HCT116 (cell line): Measurements from ENCODE around the gene TGFBR3. TPM values are rescaled to one million over a fixed set of nuclear protein-coding genes. Genes with fewer than 3 reads are reported as not detected.

Experiments used
- ATAC-seq: fragments of 200-7000 bp; cut with Tn5 transposase; 2 replicates; pipeline ENCODE4 v1.9.1; 2020; ENCODE audit warnings: mild to moderate bottlenecking, moderate library complexity
- BruUV-seq: library from RNA; stranded (reverse); fragments of 400-500 nt; replicated peaks from 2 replicates; lab custom pipeline; 2021; lab: Mats Ljungman, UMichigan
- CTCF ChIA-PET: fragments of 300-600 bp; sonication (Branson Sonifier 250); formaldehyde crosslinking; loops from one replicate; lab custom pipeline; 2021; ENCODE audit warnings: antibody characterized with exemption; lab: Charles Lee
- POLR2A ChIA-PET: fragments of 300-600, 350-600 bp; sonication (Branson Sonifier 250); formaldehyde crosslinking; loops from one replicate; lab custom pipeline; 2021; ENCODE audit warnings: antibody characterized with exemption; lab: Charles Lee
- RAD21 ChIA-PET, 2 experiments: fragments of 300-600 bp; sonication (Branson Sonifier 250); formaldehyde crosslinking; loops; one replicate each; lab custom pipeline; 2023; ENCODE audit warnings: low total read pairs in 2 of 2; ENCODE audit not compliant: uncharacterized antibody in 2 of 2, unreplicated experiment in 2 of 2, low non-redundant PET in 1 of 2; lab: Charles Lee
- DNase-seq: peaks from one replicate; pipeline ENCODE4 v3.0.0-alpha.2; 2010; ENCODE audit warnings: low read depth, low spot score
- H2AFZ ChIP-seq: fragments of 200-600 bp; shearing (Covaris generic), sonication (generic); 2 replicates; pipeline ENCODE4 v1.6.1; 2017; ENCODE audit warnings: low read depth, mixed run types, mixed read lengths, antibody characterized with exemption, low read length; ENCODE audit not compliant: poor library complexity, severe bottlenecking
- H3K27ac ChIP-seq: 2 replicates; pipeline ENCODE4 v1.5.1; 2012; ENCODE audit warnings: low read depth, low read length
- H3K27me3 ChIP-seq: fragments of 200-600 bp; sonication (generic); 2 replicates; pipeline ENCODE4 v1.6.1; 2016; ENCODE audit warnings: mixed run types, low read length, mixed read lengths; ENCODE audit not compliant: insufficient read depth
- H3K36me3 ChIP-seq, 2 experiments: fragments of 200-500 bp in 1 of 2; fragments of 200-600 bp in 1 of 2; sonication (Bioruptor generic) in 1 of 2; sonication (generic) in 1 of 2; 2 replicates each; pipeline versions ENCODE4 v1.5.1 to v1.6.1; 2014 to 2016; ENCODE audit warnings: low read length in 2 of 2, inconsistent platforms in 1 of 2, mixed read lengths in 1 of 2, mixed run types in 1 of 2; ENCODE audit not compliant: insufficient read depth in 2 of 2, control insufficient read depth in 1 of 2
- H3K4me1 ChIP-seq, 2 experiments: fragments of 200-600 bp in 1 of 2; sonication (generic) in 1 of 2; 2 replicates each; pipeline versions ENCODE4 v1.5.1 to v1.6.1; 2012 to 2017; ENCODE audit warnings: low read length in 2 of 2, inconsistent platforms in 1 of 2, mild to moderate bottlenecking in 1 of 2, mixed read lengths in 1 of 2, mixed run types in 1 of 2, moderate library complexity in 1 of 2; ENCODE audit not compliant: insufficient read depth in 2 of 2, control insufficient read depth in 1 of 2
- H3K4me2 ChIP-seq: fragments of 200-600 bp; sonication (generic); 2 replicates; pipeline ENCODE4 v1.6.1; 2017; ENCODE audit warnings: mixed run types, low read length, mixed read lengths
- H3K4me3 ChIP-seq, 2 experiments: fragments of 200-600 bp in 1 of 2; sonication (generic) in 1 of 2; replicated peaks in 1 of 2; 2 replicates each; pipeline ENCODE4 v1.5.1; 2011 to 2016; ENCODE audit warnings: low read length in 2 of 2, control low read depth in 1 of 2, low read depth in 1 of 2, mild to moderate bottlenecking in 1 of 2, mixed read lengths in 1 of 2, mixed run types in 1 of 2
- H3K79me2 ChIP-seq: fragments of 200-600 bp; sonication (generic); 2 replicates; pipeline ENCODE4 v1.6.1; 2017; ENCODE audit warnings: mild to moderate bottlenecking, mixed run types, low read length, moderate library complexity, mixed read lengths; ENCODE audit not compliant: insufficient read depth
- H3K9ac ChIP-seq: fragments of 200-600 bp; sonication (generic); 2 replicates; pipeline ENCODE4 v1.6.1; 2016; ENCODE audit warnings: low read length, mixed read lengths
- H3K9me2 ChIP-seq: fragments of 200-600 bp; sonication (generic), shearing (Covaris generic); 2 replicates; pipeline ENCODE4 v1.6.1; 2017; ENCODE audit warnings: mixed run types, mild to moderate bottlenecking, moderate library complexity; ENCODE audit not compliant: insufficient read depth
- H3K9me3 ChIP-seq, 2 experiments: fragments of 200-500 bp in 1 of 2; fragments of 200-600 bp in 1 of 2; sonication (Bioruptor generic) in 1 of 2; sonication (generic) in 1 of 2; 2 replicates each; pipeline ENCODE4 v1.6.1; 2014 to 2017; ENCODE audit warnings: low read length in 2 of 2, mixed read lengths in 2 of 2, inconsistent platforms in 1 of 2, low read depth in 1 of 2, mild to moderate bottlenecking in 1 of 2, mixed run types in 1 of 2, moderate library complexity in 1 of 2; ENCODE audit not compliant: control insufficient read depth in 1 of 2, insufficient read depth in 1 of 2
- H4K20me1 ChIP-seq: fragments of 200-600 bp; sonication (generic), shearing (Covaris generic); 2 replicates; pipeline ENCODE4 v1.6.1; 2017; ENCODE audit warnings: mixed run types, mild to moderate bottlenecking, moderate library complexity; ENCODE audit not compliant: insufficient read depth
- CEBPB ChIP-seq: IDR thresholded peaks from 2 replicates; pipeline ENCODE4 v1.6.1; 2012; ENCODE audit warnings: low read depth
- ELF1 ChIP-seq: IDR thresholded peaks from 2 replicates; pipeline ENCODE4 v1.6.1; 2012; ENCODE audit warnings: low read depth, borderline replicate concordance
- JUND ChIP-seq: IDR thresholded peaks from 2 replicates; pipeline ENCODE4 v1.6.1; 2012
- POLR2A ChIP-seq: IDR thresholded peaks from 2 replicates; pipeline ENCODE4 v1.7.0; 2011; ENCODE audit warnings: borderline replicate concordance; ENCODE audit not compliant: insufficient read depth, insufficient read length; ENCODE audit errors: extremely low read depth
- POLR2AphosphoS5 ChIP-seq: IDR thresholded peaks from 2 replicates; pipeline ENCODE4 v1.6.1; 2011; ENCODE audit warnings: mild to moderate bottlenecking, low read depth, low read length, moderate library complexity
- SIN3A ChIP-seq: IDR thresholded peaks from 2 replicates; pipeline ENCODE4 v1.6.1; 2012; ENCODE audit warnings: low read depth
- SRF ChIP-seq: IDR thresholded peaks from 2 replicates; pipeline ENCODE4 v1.6.1; 2012; ENCODE audit warnings: low read depth
- ZFX ChIP-seq: fragments of 450-650 bp; IDR thresholded peaks from 2 replicates; pipeline ENCODE4 v1.6.1; 2017
- intact Hi-C: fragments of 100-400 bp; cut with micrococcal nuclease; formaldehyde crosslinking; loops from 2 replicates; pipeline ENCODE4 v1.10.0; 2022
- total RNA-seq: library from RNA; stranded (reverse); gene quantifications from one replicate; pipeline ENCODE4 v1.2.1, GENCODE V29; 2021; ENCODE audit not compliant: unreplicated experiment
- TF ChIP-seq, protein P1 (sequence below): IDR thresholded peaks from 2 replicates; pipeline ENCODE4 v1.6.1; 2012
- TF ChIP-seq, protein P2 (sequence below): IDR thresholded peaks from 2 replicates; pipeline ENCODE4 v1.6.1; 2011; ENCODE audit warnings: mild to moderate bottlenecking, low read length, moderate library complexity; ENCODE audit not compliant: insufficient replicate concordance; ENCODE audit errors: extremely low read depth

TGFBR3 gene
- total RNA-seq, 1 experiment from 2014 or later: 7.1 TPM

DNA sequence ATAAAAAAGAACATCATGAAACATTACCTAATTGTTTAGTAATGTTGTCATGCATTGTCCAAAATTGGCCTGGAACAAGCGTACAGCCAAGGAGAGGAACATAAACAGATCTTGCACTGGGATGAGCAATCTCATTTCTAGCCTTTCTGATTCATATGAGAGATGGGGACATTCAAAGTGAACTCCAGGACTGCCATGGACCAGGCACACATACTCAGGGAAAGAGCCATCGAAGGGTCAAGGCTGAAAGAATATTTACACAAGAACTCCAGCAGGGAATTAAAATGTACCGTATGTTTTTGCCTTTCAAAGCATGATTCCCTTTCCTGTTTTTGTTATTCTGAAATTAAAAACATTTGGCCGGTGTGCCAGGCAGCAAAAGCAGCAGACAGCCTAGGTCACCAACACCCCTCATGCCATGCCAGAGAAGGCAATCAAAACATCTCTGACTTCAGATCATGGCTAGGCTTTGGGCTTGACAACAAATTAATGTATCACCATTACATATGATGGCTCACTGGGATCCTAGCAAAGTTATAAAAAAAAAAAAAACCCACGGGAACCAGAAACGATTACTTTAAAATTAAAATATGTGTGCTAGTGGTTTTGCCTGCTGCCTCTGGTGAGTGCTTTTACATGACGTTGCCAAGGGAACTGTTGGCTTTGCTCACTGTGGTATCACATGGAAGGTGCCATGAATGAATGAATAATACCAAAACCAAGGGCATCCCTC, 159.8 kb downstream of the TGFBR3 start:
- no TSS peak for BruUV-seq
- TF ChIP-seq, protein P1, sequence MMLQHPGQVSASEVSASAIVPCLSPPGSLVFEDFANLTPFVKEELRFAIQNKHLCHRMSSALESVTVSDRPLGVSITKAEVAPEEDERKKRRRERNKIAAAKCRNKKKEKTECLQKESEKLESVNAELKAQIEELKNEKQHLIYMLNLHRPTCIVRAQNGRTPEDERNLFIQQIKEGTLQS: no peak
- TF ChIP-seq, protein P2, sequence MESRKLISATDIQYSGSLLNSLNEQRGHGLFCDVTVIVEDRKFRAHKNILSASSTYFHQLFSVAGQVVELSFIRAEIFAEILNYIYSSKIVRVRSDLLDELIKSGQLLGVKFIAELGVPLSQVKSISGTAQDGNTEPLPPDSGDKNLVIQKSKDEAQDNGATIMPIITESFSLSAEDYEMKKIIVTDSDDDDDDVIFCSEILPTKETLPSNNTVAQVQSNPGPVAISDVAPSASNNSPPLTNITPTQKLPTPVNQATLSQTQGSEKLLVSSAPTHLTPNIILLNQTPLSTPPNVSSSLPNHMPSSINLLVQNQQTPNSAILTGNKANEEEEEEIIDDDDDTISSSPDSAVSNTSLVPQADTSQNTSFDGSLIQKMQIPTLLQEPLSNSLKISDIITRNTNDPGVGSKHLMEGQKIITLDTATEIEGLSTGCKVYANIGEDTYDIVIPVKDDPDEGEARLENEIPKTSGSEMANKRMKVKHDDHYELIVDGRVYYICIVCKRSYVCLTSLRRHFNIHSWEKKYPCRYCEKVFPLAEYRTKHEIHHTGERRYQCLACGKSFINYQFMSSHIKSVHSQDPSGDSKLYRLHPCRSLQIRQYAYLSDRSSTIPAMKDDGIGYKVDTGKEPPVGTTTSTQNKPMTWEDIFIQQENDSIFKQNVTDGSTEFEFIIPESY: no peak
- TF ChIP-seq POLR2A (no peak), ZFX (no peak), SIN3A (no peak), SRF (no peak)
- DNase-seq: no peak
- CTCF ChIA-PET: no interaction called here
- H3K79me2 ChIP-seq: no peaks in the 10 kb centered on the region
- H3K4me2 ChIP-seq: no peak overlapping the region
- ATAC-seq: no peak
- no peaks in the 10 kb centered on the region for H3K9me3 ChIP-seq
- RAD21 ChIA-PET: interaction anchor here in 1 of 2 experiments (0.6 kb wide), 1 partner anchor 17 kb away, joined by 5 read pairs; no protein-coding TSS in a partner anchor
- H3K27ac ChIP-seq: no peak overlapping the region
- peaks cover 2% of the 10 kb centered on the region in 2 experiments; a peak in 3 of 4 replicates for H3K4me1 ChIP-seq
- H3K9me2 ChIP-seq: no peaks in the 10 kb centered on the region
- H3K36me3 ChIP-seq: no peaks in the 10 kb centered on the region
- no peaks in the 10 kb centered on the region for H4K20me1 ChIP-seq
- intact Hi-C loops: no loop called here
- no peaks in the 10 kb centered on the region for H3K27me3 ChIP-seq
- no peak overlapping the region for H2AFZ ChIP-seq
- POLR2A ChIA-PET: interaction anchor here (0.7 kb wide), 1 partner anchor 22 kb away, joined by 3 read pairs; no protein-coding TSS in a partner anchor
- H3K9ac ChIP-seq: no peak overlapping the region
- H3K4me3 ChIP-seq: no peak overlapping the region

DNA sequence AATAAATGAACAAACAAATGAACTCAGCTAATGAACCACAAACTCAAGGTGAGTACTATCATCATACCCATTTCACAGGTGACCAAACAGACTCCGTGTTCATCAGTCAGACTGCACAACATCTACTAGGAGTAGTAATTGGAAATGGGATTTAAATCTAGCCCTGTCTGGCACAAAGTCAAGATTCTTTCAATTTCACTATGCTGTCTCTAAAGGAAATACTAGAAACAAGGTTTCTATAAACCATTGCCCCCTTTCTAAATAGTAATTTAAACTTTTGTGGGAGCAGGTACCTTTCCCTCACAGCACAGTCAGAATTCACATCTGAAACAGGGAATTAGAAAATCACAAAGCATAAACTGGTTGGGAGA, 160.3 kb downstream of the TGFBR3 start:
- H3K4me1 ChIP-seq: no peaks in the 10 kb centered on the region
- H3K9ac ChIP-seq: no peak overlapping the region
- no peak overlapping the region for H3K4me3 ChIP-seq
- H3K27ac ChIP-seq: no peak overlapping the region
- no peaks in the 10 kb centered on the region for H3K36me3 ChIP-seq
- no peaks in the 10 kb centered on the region for H4K20me1 ChIP-seq
- no peaks in the 10 kb centered on the region for H3K79me2 ChIP-seq
- no peak for TF ChIP-seq POLR2A
- TF ChIP-seq, protein P1: no peak
- TF ChIP-seq CEBPB: no peak
- no peak for TF ChIP-seq ELF1
- TF ChIP-seq POLR2AphosphoS5: no peak
- no peak for TF ChIP-seq ZFX
- TF ChIP-seq, protein P2: no peak
- TF ChIP-seq JUND: no peak
- intact Hi-C loops: no loop called here
- no TSS peak for BruUV-seq
- H3K9me2 ChIP-seq: no peaks in the 10 kb centered on the region
- ChIA-PET CTCF (no interaction called here), RAD21 (no interaction called here), POLR2A (no interaction called here)
- H3K27me3 ChIP-seq: no peaks in the 10 kb centered on the region
- DNase-seq (no peak), ATAC-seq (no peak)
- H3K9me3 ChIP-seq: no peaks in the 10 kb centered on the region
- H2AFZ ChIP-seq: no peak overlapping the region
- H3K4me2 ChIP-seq: no peak overlapping the region
